Parathyroid adenoma (tissue), 2 donors: Measurements from ENCODE around the gene LAGE3.
A peak's percentile ranks its signal among the peaks of the same experiment; 100 is the strongest.

ENCODE experiments used
- H2AFZ ChIP-seq: fragments of 300-600 bp; sonication (generic); one replicate; pipeline ENCODE4 v1.7.0; 2017; ENCODE audit warnings: antibody characterized with exemption, mild to moderate bottlenecking
- H3K27ac ChIP-seq: fragments of 300-600 bp; sonication (generic); one replicate; pipeline ENCODE4 v1.7.0; 2017
- H3K27me3 ChIP-seq: fragments of 300-600 bp; sonication (generic); one replicate; pipeline ENCODE4 v1.7.0; 2017; ENCODE audit warnings: low read length; ENCODE audit not compliant: control insufficient read depth, insufficient read depth
- H3K36me3 ChIP-seq: fragments of 300-600 bp; sonication (generic); one replicate; pipeline ENCODE4 v1.7.0; 2017; ENCODE audit warnings: low read length; ENCODE audit not compliant: control insufficient read depth, insufficient read depth
- H3K4me1 ChIP-seq: fragments of 300-600 bp; sonication (generic); one replicate; pipeline ENCODE4 v1.7.0; 2017; ENCODE audit warnings: control low read depth
- H3K4me2 ChIP-seq: fragments of 300-600 bp; sonication (generic); one replicate; pipeline ENCODE4 v1.7.0; 2017; ENCODE audit warnings: low read length
- H3K4me3 ChIP-seq: fragments of 300-600 bp; sonication (generic); one replicate; pipeline ENCODE4 v1.7.0; 2017; ENCODE audit warnings: low read depth, low read length
- H3K79me2 ChIP-seq: fragments of 300-600 bp; sonication (generic); one replicate; pipeline ENCODE4 v1.7.0; 2017; ENCODE audit warnings: control low read depth
- H3K9ac ChIP-seq: fragments of 300-600 bp; sonication (generic); one replicate; pipeline ENCODE4 v1.7.0; 2017; ENCODE audit warnings: mild to moderate bottlenecking
- H3K9me3 ChIP-seq: fragments of 300-600 bp; sonication (generic); one replicate; pipeline ENCODE4 v1.7.0; 2017; ENCODE audit warnings: low read length; ENCODE audit not compliant: control insufficient read depth
- TF ChIP-seq, protein P1 (sequence below): fragments of 300-600 bp; sonication (generic); IDR thresholded peaks from one replicate; pipeline ENCODE4 v1.7.0; 2017; ENCODE audit warnings: antibody characterized with exemption, mild to moderate bottlenecking
- donor health status: primary hyperparathyroidism.

Gene LAGE3

DNA sequence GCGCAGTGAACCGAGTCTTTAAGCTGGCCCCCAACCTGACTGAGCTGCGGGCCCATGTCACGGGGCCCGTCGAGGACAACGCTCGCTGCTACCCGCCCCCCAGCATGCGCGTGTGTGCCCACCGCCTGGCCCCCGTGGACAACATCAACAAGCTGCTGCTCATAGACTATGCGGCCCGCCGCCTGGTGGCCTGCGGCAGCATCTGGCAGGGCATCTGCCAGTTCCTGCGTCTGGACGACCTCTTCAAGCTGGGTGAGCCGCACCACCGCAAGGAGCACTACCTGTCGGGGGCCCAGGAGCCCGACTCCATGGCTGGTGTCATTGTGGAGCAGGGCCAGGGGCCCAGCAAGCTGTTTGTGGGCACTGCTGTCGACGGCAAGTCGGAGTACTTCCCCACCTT is 18.8 kb downstream of the LAGE3 start:
- Histone ChIP-seq H3K36me3 (no peaks in the 10 kb centered on the region), H3K4me3 (no peak overlapping the region), H3K79me2 (no peaks in the 10 kb centered on the region), H3K4me2 (no peak overlapping the region), H3K4me1 (no peaks in the 10 kb centered on the region), H3K9ac (no peak overlapping the region), H2AFZ (no peak overlapping the region), H3K27me3 (no peaks in the 10 kb centered on the region), H3K27ac (no peak overlapping the region), H3K9me3 (no peaks in the 10 kb centered on the region)
- TF ChIP-seq, protein P1, sequence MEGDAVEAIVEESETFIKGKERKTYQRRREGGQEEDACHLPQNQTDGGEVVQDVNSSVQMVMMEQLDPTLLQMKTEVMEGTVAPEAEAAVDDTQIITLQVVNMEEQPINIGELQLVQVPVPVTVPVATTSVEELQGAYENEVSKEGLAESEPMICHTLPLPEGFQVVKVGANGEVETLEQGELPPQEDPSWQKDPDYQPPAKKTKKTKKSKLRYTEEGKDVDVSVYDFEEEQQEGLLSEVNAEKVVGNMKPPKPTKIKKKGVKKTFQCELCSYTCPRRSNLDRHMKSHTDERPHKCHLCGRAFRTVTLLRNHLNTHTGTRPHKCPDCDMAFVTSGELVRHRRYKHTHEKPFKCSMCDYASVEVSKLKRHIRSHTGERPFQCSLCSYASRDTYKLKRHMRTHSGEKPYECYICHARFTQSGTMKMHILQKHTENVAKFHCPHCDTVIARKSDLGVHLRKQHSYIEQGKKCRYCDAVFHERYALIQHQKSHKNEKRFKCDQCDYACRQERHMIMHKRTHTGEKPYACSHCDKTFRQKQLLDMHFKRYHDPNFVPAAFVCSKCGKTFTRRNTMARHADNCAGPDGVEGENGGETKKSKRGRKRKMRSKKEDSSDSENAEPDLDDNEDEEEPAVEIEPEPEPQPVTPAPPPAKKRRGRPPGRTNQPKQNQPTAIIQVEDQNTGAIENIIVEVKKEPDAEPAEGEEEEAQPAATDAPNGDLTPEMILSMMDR = no peak

DNA sequence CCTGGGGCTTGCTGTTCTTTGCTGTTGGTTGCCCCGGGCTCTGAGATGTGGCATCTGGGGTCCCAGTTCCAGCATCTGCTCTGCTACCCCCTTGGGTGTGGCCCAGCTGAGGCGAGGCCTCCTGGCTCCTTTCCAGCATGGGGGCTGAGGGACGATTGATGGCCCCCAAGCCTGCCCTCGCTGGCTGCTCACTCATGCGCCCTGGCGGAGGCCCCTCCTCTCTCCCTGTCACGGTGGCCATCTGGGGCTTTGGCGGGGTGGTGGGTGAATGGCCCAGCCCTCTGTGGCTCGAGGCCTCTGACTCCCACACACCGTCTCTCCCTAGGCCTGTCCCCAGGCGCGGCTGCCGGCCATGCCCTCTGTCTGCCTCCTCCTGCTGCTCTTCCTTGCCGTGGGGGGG is 19.2 kb downstream of the LAGE3 start:
- Histone ChIP-seq H3K27me3 (no peaks in the 10 kb centered on the region), H3K4me2 (no peak overlapping the region), H3K9ac (no peak overlapping the region), H2AFZ (no peak overlapping the region), H3K27ac (no peak overlapping the region), H3K36me3 (no peaks in the 10 kb centered on the region), H3K4me1 (no peaks in the 10 kb centered on the region), H3K79me2 (no peaks in the 10 kb centered on the region), H3K9me3 (no peaks in the 10 kb centered on the region), H3K4me3 (no peak overlapping the region)
- TF ChIP-seq, protein P1 = no peak

DNA sequence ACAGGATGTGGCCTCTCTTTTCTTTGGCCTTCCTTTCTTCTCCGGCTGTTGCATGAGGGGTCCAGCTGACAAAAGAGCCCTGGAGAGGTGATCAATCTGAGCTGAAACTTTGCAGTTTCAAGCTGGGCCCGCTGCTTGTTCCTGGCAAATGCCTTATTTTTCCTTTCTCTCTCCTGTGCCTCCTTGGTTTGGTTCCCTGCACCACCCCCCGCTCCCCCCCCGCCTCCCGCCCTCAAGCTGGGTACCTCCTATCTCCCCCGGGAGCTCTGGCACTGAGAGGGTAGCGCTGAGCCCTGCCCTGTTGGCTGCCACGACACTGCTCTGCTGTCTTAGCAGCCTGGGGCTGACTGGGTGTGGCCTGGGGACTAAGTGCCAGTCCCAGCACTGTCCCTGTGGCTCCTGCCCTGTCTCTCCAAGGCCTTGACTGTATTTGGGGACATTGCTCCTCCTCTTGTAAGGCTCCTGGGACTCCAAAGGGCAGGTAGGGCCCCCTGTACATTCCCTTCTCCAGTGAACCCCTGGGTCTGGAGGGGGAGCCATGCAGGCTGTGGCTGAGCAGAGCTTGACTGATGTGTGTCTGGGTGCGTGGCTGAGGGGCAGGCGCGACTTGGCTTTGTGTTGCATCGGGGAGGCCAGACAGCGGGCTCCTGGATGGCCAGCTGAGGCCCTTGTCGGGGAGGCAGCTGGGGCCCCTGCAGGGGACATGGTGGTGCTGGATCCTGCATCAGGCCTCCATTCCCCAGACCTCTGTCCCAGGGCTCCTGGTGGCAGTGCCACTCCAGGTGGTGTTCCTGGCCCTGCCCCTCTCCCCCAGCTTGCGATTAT is 19.9 kb downstream of the LAGE3 start:
- Histone ChIP-seq H3K9ac (no peak overlapping the region), H3K4me3 (peak overlapping the region; percentile 25)

DNA sequence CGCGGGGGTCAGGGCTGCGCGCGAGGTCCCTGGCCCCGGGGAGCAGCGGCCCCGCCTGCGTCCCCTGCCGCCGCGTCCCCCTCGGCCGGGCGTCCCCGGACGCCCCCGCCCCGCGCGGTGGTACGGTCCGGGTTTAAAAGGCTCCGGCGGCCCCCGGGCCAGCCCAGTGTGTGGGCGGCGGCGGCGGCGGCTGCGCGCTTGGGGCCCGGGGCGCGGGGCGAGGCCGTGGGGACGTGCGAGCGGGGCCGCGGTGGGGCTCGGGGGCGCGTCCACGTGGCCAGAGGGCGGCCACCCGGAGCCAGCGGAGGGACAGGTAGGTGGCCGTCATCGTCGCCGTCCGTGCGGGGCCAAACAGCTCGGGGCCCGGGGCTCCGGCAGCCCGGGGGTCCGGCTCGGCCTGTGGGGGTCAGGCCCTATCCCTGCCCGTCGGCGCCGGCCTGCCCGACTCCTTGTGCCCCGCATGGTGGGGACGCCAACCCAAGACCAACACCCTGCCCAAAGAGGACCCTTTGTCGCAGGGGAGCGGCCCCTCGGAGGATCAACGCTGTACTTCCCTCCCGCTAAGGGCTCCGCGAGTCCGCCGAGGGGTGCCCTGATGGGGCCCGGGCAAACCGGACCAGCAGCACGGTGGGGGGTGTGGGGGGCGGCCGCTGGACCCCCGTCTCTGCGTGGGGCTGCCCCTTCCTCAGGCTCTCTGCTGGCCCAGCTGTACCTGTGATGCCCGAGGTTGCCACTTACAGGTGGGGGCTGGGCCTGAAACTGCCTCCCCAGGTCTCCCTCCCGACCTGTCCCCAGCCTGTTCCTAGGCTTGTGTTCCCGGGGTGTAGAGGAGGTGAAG is 20.7 kb downstream of the LAGE3 start, which contains the start of gene PLXNA3:
TSS of gene PLXNA3 (plus strand) at position 166 of the 838 bp plus-strand sequence. CDS start 1,903 bp downstream, outside the sequence.
- Histone ChIP-seq H3K27ac (no peak within 1 kb of the TSS), H3K4me3 (peak within 1 kb of the TSS; percentile 31), H3K4me1 (no peaks in the 10 kb centered on the region), H2AFZ (peak within 1 kb of the TSS; percentile 60), H3K4me2 (peak within 1 kb of the TSS; percentile 51), H3K79me2 (no peaks in the 10 kb centered on the region), H3K9me3 (no peaks in the 10 kb centered on the region), H3K36me3 (no peaks in the 10 kb centered on the region), H3K9ac (no peak within 1 kb of the TSS), H3K27me3 (no peaks in the 10 kb centered on the region)
- TF ChIP-seq, protein P1 = no peak

More for the DNA sequence above, 19.9 kb downstream of the LAGE3 start:
- no peak overlapping the region for H3K4me2 ChIP-seq
- no peak overlapping the region for H3K27ac ChIP-seq
- H3K36me3 ChIP-seq = no peaks in the 10 kb centered on the region
- no peak overlapping the region for H2AFZ ChIP-seq
- H3K4me1 ChIP-seq = no peaks in the 10 kb centered on the region
- H3K27me3 ChIP-seq = no peaks in the 10 kb centered on the region
- no peaks in the 10 kb centered on the region for H3K79me2 ChIP-seq
- TF ChIP-seq, protein P1 = no peak
- H3K9me3 ChIP-seq = no peaks in the 10 kb centered on the region
